GM19438 (cell line): Measurements from ENCODE around the gene FBXL5.
A peak's percentile ranks its signal among the peaks of the same experiment; 100 is the strongest.

Source experiments
- ATAC-seq: cut with Tn5 transposase; IDR thresholded peaks from one replicate; pipeline ENCODE4 v1.9.1; 2021; ENCODE audit warnings: low read depth; ENCODE audit not compliant: unreplicated experiment

Gene FBXL5

DNA sequence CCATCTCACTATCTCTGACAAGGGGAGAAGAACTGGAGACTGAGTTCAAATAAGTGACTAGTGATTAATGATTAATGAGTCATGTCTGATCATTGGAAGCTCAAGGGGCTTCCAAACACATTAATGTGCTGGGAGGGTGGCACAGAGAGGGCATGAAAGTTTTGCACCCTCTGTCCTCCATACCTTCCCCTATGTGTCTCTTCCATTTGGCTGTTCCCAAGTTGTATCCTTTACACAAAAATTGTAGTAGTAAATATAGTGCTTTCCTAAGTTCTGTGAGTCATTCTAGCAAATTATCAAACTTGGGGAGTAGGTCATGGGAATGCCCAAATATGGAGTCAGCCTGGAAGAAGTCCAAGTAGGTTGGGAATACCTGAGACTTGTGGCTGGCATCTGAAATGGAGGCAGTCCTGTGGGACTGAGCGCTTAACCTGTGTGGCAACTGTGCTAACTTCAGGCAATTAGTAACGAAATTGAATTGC, 22.4 kb upstream of the FBXL5 start:
- no peak for ATAC-seq

DNA sequence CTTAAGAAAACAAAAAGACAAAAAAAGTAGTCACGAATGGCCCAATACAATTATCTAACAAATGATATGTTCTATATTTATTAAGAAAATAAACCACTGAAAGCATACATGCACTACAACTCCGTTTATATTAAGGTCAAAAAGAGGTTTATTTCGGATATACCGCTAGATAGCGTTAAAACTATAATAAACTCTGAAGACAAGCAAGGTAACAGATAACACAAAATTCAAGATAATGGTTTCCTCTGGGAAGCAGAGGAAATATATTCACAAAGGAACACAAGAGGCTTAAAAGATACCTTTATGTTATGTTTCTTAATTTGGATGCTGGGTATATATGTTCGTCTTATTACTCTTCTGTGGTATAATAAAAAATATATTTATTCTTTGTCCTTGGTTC, 21.7 kb upstream of the FBXL5 start:
- ATAC-seq = no peak

DNA sequence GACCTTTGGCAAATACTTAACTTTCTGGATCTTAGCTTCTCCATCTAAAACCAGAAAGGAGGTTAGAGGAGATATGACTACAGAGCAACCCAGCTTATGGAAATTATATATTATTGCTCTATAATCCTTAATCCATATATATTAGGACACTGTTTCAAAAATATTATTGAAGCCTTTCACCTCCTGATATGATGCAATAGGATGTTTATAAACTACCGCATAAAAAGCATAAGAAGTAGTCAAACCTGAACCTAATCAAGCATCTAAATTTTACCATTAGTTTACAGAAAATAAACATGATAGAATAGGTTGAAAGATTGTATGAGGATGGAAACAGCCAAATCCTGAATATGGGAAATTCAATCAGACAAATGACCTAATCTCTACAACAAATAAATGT, 20.9 kb upstream of the FBXL5 start:
- ATAC-seq = no peak

DNA sequence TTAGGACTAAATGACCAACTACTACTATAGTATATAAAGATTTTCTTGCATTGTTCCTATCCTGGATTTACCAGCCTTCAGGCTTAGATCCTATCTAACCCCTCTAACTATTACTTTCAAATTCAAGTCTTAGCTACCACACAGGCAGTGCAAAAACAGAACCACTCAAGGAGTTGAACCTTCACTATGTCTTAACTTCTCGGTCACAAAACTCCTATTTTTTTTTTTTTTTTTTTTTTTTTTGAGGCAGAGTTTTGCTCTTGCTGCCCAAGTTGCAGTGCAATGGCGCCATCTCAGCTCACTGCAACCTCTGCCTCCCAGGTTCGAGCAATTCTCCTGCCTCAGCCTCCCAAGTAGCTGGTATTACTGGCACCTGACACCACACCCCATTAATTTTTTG, 20.2 kb upstream of the FBXL5 start:
- no peak for ATAC-seq

DNA sequence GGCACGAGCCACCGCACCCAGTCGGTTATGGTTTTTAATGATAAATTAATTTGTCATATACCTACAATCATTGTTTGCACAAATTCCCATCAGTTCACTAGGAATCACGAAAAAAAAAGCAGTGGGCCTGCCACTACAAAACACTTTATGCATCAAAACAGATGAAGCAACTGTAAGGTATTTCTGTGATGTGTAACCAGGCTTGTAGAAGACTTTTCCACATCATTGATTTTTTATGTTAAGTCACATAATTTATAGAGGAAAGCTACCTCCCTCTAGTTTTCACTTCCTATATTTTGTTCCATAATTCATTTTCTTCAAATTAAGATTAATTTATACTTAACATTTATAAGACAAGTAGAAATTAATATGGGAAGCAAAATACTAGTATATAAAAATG, 19.8 kb upstream of the FBXL5 start:
- no peak for ATAC-seq

DNA sequence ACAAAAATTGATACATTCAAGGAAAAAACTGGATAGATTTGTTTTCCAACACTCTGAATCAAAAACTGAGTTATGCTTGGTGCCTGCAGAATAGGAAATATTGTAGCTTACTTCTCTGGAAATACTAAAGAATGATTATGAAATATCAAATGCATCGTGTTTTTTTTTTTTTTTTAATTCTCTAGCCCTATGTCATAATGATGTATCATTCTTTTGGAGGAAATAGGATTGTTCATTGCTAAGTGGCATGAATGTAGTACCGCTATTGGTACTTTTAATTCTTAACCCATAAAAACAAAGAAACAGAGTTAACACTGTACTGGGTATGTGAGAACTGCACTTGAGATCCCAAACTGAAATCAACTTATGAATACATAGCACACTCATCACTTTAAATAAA, 18.9 kb upstream of the FBXL5 start:
- ATAC-seq = no peak

DNA sequence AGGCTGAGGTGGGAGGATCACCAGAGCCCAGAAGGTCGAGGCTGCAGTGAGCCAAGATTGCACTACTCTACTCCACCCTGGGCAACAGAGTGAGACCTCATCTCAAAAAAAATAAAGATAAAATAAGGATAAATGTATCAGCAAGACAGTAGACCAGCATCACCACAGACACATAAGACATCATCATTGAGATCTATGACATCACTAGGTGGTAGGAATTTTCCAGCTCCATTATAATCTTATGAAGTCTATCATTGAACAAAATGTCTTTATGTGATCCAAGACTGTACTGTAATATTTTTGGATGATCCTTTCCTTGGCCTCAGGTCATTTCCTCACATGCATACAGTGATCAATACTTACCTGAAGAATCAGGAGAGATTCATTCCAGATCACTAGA, 18.2 kb upstream of the FBXL5 start:
- ATAC-seq = no peak

DNA sequence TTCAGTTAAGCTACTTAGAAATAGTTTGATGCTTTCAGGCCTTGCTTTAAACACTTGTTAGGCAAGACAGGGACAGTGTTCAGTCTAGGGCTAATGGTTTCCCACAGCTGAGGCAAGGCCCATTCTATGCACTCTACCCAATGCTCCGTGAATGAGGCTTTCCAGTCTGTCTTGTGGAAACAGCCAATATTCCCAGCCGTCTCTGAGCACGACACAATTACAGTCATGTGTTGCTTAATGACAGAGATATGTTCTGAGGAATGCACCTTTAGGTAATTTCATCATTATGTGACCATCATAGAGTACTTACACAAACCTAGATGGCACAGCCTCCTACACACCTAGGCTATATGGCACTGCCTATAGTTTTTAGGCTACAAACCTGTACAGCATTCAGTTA, 16.9 kb upstream of the FBXL5 start:
- no peak for ATAC-seq

DNA sequence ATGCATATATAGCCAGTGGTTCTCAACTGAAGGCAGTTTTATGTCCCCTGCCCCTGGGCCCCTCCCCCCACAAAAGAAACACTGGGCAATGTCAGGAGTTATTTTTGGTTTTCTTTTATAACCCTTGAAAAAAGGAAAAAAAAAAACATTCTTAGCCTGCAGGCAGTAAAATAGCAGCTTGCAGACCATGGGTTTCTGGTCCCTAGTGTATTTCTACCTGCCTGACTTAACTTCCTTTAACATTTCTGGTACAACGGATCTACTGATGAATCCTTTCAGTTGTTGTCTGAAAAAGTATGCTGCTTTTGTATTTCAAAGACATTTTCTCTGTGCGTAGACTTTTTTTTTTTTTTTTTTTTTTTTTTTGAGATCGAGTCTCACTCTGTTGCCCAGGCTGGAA, 15.4 kb upstream of the FBXL5 start:
- no peak for ATAC-seq

DNA sequence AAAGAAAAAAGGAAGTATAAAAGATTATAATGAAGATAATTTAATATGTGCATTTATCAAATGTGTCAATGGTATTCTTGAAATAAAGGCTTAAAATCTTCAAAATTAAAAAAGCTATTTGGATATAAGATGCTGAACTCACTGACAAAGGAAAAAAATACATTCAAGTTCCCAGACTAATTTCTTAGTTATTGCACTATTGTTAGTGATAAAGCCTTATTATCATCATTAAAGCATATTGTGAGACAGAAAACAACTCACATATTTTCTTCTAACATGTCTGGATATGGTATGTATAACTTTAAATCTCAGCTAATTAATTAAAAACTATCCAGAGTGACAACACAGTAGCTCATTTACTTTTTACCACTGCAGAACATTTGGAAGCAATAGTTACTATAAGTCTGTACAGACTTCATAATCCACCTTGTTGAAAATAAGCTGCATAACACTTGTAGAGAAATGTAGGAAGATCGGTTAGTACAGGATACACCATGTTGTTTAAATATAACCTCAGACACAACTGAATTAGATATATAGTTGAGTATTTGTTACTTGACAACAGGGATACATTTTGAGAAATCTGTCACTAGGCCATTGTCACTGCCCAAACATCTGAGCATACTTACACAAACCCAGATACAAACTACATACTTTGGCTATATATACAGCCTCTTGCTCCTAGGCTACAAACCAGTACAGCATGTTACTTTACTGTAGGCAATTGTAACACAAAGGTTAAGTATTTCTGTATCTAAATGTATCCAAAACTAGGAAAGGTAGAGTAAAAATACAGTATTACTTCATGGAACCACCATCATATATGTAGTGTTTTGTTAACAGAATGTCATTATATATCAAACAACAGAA, 13.6 kb upstream of the FBXL5 start:
- ATAC-seq = no peak

DNA sequence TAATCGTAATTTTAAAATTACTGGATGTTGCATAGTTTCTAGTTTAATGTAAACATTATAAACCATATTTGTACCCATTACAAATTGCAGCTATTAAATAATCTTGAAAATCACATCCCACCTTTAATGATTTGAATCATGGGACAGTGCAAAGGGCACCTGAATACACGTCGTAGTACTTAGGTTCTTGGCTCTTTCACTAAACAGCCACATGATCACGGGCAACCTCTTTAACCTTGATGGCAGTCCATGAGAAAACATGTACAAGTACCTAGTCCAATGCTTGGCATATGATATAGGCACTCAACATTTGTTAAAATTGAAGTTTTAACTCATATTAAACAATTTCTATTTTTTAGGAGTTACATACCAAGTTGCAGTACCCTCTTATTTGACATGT, 11.8 kb upstream of the FBXL5 start:
- no peak for ATAC-seq

DNA sequence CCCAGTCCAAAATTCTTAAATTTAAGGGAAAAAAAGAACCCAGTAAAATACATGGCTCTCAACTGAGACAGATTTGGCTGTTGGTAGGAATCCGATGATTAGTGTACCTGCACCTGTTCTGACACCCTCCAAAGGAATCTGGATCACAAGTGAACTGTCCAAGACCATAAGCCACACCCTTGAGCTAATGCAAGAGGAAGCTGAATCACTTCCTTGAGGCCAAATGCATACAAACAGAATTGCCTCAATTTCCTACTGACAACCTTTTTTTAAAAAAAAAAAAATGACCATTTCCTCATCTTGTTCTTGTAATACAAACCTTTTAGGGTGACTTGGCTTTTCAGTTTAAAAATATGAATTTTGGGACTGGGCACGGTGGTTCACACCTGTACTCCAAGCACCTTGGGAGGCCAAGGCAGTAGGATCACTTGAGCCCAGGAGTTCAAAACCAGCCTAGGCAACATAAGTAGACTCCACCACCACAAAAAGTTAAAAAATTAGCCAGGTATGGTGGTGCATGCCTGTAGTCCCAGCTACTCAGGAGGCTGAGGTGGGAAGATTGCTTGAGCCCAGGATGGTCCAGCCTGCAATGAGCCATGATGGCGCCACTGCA, 10.7 kb upstream of the FBXL5 start:
- ATAC-seq = no peak

DNA sequence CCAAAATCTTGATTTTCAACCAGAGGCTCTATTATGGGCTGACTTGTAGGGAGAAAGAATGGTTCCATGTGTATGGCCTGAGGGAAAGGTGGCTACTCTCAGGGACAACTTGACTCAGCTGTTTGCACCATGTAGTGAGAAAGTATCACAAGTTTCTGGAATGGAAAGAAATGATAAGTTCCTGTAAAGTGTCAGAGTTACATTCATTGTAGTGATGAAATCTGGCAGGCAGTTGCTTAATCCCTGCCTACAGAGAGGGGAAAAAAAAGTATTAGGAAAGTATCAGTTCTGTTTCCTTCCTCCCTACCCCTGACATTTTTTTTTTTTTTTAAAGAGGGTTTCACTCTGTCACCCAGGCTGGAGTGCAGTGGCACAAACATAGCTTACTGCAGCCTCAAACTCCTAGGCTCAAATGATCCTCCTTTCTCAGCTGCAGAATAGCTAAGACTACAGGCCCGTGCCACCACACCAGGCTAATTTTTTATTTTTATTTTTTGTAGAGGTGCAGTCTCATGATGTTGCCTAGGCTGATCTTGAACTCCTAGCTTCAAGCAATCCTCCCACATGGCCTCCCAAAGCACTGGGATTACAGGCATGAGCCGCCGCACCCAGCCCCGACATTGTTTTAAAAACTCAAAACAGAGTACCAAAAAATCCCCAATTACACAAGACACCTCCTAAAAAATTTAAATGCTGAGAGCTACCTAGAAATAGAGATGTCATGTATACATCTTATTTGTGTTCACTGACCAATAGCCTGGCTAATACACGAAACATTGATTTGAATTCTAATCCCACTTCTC, 4.8 kb upstream of the FBXL5 start:
- ATAC-seq = no peak

DNA sequence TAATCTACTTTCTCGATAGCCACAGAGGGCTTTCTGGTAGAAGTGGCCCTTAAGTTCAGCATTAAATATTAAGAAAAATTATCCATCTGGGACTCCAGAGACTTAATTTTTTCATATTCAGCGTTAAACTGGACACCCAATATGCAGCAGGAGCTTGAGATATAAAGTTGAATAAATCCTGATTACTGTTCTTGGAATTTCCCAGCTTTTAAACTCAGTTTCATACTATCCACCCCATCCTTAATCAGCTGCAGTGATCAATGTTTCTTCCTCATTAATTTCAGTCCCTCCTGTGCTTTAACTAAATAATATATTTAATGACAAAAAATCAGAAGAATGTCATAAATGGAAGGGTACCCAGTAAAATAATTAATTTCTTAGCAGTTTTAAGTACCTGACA, 3.6 kb upstream of the FBXL5 start:
- ATAC-seq = no peak

DNA sequence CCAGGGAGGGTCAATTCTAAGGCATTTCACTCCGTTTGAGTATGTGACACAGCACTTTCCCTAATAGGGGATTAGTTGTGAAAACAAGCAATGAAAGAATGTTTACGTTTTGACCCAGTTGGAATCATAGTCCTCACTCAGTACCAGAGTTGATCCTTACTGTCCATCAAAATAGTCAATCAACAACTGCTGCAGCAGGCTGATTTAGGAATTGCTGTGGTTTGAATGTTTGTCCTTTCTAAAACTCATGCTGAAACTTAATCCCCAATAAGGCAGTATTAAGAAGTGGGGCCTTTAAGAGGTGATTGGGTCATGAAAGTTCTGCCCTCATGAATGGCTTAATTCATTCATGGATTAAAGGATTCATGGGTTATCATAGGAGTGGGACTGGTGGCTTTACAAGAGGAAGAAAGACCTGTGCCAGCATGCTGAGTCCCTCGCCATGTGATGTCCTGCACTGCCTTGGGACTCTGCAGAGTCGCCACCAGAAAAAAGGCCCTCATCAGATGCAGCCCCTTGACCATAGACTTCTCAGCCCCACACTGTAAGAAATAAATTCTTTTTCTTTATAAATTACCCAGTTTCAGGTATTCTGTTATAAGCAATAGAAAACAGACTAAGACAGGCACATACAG, 3.1 kb upstream of the FBXL5 start:
- ATAC-seq = no peak

DNA sequence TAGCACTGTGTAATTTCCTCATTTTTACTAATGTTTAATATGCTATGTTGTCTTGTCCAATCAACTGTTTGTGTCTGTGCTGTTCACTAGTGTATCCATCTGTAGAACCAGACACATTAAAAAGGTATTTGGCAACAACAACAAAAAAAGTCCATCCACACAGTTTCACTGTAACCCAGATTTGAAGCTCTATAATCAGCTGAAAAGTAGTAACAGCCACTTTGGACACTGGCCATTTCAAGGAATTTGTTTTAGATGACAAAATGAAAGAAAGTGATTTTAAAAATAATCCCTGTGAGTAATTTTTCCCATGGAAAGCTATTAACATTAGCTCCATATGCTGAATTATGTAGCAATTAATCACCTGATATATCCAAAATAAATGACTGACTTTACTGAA, 2.2 kb upstream of the FBXL5 start:
- ATAC-seq = no peak

DNA sequence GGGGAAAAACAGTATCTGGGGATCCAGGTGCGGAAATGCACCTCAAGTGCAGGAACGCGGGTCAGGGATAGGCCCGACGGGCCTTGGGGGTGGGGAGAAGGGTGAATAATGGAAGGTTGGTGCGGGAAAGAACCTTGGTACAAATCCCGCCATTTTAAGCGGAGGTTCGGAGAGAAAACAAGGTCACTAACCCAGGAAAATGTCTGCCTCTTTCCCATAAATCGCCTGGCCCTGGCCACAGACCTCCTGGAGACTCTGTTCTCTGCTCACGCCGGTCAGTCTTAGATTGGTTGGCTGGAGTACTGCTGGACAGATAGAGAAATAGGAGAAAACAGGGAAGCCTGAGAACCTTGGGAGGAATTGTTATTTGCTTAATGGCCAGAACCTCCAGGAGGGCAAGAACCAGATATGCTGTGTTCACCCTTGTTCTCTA, 897 bp upstream of the FBXL5 start:
- no peak for ATAC-seq

DNA sequence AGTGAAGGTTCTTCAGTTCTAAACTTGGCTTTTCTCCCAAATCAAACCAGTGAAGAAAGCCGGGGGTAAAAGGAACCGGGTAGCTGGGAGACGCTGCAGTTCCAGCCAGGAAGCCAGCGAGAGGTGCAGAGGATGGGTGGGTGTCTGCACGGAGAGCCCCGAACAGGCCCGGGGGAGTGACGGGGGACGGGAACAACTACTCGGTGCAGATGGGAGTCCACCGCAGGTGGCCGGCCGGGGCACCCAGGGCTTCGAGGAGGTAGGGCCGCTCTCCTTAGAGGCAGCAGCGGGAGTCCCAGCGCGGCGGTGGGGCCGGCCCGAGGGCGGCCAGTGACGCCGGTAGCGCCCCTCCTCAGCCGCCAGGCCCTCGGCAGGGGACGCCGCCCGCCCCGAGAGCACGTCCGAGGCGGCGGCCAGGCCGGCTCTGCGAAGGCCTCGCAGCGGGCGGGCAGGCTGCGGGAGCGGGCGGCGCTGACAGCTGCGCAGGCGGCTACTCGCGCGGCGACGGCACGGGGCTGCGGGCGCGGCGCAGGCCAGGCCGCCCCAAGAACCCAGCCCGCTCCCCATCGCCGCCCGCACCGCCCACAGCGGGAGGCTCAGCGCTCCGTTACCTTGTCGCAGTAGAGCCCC, 449 bp downstream of the FBXL5 start:
- peak; percentile 46 for ATAC-seq

DNA sequence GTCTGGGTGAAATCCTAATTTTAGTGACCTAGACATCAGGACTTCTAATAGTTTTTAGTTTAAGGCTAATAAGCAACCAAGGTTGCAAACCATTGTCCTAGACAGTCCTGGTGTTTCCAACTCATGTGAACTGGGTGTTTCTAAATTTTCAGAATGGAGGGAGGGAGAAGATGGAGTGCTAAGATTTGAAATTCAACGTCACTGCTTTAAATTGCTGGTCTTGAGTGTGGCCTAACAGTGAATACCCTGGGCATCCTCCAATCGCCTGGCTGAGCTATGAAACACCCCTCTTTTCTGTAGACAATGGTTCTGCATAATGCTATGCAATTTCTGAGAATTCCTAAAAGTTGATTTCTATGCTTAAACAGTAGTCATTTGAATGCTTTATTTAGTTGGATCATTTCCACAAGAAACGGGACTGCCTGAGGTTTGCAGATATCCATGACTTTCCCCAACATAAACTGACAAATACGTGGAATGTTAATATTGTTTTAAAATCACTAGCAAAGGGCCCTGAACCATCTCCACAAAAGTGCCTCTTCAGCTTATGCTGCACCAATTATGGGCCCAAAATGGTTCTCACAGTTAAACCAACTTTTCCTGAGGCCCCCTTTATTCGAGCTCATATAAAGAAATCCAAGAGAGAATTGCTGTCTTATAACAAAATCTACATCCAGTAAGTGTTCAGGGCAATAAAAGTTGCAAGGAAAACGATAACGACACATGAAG, 1.1 kb downstream of the FBXL5 start:
- peak; percentile 18 for ATAC-seq

DNA sequence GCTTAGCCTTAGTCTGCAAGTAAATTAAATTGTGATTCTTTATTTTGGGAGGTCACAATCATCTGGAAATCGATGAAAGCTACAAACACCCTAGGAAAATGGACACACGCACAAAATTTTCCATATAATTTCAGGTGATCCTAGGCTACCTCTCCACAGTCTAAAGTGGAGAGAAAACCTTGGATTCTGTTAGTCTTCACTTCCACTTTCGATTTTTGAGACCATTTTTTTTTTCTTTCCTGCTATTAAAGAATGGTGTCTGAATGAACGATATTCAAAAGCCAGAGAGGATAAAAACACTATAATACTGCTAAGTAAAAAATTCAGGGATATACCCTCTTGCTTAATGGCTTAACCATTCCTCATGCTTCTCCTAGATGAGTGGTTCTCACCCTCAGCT, 1.7 kb downstream of the FBXL5 start:
- no peak for ATAC-seq
